Fibroblast of the aortic adventitia (primary cell): Measurements from ENCODE around the gene NLRC5. TPM values are rescaled to one million over a fixed set of nuclear protein-coding genes. Genes with fewer than 3 reads are reported as not detected.
A peak's percentile ranks its signal among the peaks of the same experiment; 100 is the strongest.

Experiments
- DNase-seq: peaks from one replicate; pipeline ENCODE4 v3.0.0-alpha.2; 2010; ENCODE audit warnings: low read depth
- H3K4me3 ChIP-seq: 2 replicates; pipeline ENCODE4 v1.5.1; 2011; ENCODE audit warnings: low read depth, mild to moderate bottlenecking, control low read depth, low read length, moderate library complexity
- total RNA-seq: library from RNA; depleted of rRNA; stranded (reverse); fragments of >200 nt; gene quantifications from 2 replicates; pipeline ENCODE4 v1.2.3, GENCODE V29; 2012; ENCODE audit warnings: low replicate concordance
- TF ChIP-seq, protein P1 (sequence below): IDR thresholded peaks from 2 replicates; pipeline ENCODE4 v1.5.1; 2011; ENCODE audit warnings: mild to moderate bottlenecking, low read length, control low read depth, inconsistent platforms; ENCODE audit not compliant: insufficient read depth

NLRC5 gene, protein sequence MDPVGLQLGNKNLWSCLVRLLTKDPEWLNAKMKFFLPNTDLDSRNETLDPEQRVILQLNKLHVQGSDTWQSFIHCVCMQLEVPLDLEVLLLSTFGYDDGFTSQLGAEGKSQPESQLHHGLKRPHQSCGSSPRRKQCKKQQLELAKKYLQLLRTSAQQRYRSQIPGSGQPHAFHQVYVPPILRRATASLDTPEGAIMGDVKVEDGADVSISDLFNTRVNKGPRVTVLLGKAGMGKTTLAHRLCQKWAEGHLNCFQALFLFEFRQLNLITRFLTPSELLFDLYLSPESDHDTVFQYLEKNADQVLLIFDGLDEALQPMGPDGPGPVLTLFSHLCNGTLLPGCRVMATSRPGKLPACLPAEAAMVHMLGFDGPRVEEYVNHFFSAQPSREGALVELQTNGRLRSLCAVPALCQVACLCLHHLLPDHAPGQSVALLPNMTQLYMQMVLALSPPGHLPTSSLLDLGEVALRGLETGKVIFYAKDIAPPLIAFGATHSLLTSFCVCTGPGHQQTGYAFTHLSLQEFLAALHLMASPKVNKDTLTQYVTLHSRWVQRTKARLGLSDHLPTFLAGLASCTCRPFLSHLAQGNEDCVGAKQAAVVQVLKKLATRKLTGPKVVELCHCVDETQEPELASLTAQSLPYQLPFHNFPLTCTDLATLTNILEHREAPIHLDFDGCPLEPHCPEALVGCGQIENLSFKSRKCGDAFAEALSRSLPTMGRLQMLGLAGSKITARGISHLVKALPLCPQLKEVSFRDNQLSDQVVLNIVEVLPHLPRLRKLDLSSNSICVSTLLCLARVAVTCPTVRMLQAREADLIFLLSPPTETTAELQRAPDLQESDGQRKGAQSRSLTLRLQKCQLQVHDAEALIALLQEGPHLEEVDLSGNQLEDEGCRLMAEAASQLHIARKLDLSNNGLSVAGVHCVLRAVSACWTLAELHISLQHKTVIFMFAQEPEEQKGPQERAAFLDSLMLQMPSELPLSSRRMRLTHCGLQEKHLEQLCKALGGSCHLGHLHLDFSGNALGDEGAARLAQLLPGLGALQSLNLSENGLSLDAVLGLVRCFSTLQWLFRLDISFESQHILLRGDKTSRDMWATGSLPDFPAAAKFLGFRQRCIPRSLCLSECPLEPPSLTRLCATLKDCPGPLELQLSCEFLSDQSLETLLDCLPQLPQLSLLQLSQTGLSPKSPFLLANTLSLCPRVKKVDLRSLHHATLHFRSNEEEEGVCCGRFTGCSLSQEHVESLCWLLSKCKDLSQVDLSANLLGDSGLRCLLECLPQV (N-terminal part only)
- total RNA-seq, result 13.0 and 31.0 TPM in 2 replicates

DNA sequence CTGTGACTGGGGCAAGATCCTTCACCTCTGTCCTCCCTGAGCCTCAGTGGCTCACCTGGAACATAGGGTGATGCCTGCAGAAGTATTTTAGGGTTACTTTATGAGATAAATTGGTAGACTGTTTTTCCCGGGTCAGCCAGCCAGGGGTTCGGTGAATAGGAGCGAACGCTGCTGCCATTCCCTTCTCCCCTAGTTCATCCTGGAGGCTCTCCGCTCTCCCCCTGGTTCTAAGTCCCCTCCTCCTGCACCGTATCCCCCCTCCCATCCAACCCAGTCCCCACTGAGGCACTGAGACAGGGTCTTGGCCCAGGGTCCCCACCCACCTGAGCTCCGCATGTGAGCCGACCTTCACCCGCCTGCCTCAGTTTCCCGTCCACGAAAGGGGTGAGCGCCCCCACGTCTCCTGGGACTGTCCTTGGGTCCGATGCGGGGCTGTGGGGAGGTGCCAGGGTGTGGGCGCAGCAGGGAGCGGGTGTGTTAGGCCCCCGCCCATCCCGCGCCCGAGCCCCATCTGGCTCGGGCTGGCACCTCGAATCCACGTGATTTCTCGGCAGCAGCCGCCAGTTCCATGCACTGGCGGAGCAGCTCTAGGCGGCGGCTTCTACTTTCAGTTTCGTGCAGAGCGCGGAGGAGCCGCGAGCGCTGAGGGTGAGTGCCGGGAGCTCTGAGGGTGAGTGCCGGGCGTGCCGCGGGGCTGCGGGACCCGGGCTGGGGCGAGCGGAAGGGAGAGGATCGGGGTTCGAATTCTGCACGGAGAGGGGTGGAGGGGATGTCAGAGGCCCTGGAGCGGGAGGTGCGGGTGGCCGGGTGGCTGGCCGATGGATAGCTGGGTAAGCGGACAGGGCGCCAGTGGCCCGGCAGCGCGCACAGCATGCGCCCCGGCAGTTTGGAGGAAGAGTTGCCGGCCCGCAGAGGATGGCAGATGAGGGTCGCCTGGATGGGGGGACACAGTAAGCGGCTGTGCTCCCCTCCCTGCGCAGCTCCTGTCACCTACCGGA is at the start of gene NLRC5:
Gene NLRC5, plus strand, starts transcription at position 610 of the 998 bp plus-strand sequence. CDS start 31,156 bp downstream, outside the sequence.
- TF ChIP-seq, protein P1, sequence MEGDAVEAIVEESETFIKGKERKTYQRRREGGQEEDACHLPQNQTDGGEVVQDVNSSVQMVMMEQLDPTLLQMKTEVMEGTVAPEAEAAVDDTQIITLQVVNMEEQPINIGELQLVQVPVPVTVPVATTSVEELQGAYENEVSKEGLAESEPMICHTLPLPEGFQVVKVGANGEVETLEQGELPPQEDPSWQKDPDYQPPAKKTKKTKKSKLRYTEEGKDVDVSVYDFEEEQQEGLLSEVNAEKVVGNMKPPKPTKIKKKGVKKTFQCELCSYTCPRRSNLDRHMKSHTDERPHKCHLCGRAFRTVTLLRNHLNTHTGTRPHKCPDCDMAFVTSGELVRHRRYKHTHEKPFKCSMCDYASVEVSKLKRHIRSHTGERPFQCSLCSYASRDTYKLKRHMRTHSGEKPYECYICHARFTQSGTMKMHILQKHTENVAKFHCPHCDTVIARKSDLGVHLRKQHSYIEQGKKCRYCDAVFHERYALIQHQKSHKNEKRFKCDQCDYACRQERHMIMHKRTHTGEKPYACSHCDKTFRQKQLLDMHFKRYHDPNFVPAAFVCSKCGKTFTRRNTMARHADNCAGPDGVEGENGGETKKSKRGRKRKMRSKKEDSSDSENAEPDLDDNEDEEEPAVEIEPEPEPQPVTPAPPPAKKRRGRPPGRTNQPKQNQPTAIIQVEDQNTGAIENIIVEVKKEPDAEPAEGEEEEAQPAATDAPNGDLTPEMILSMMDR, result no peak
- peak within 1 kb of the TSS; percentile 84 for H3K4me3 ChIP-seq
- DNase-seq, result peak; percentile 81

DNA sequence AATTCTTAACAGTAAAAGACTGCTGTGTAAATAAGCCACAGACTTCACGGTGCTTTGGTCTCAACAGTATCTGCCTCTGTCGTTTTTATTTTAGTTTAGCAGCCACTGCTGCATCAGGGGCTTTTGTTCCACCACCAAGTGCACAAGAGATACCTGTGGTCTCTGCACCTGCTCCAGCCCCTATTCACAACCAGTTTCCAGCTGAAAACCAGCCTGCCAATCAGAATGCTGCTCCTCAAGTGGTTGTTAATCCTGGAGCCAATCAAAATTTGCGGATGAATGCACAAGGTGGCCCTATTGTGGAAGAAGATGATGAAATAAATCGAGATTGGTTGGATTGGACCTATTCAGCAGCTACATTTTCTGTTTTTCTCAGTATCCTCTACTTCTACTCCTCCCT is 49.6 kb upstream of the NLRC5 start:
- DNase-seq, result no peak
- TF ChIP-seq, protein P1, result no peak
- no peak overlapping the region for H3K4me3 ChIP-seq

DNA sequence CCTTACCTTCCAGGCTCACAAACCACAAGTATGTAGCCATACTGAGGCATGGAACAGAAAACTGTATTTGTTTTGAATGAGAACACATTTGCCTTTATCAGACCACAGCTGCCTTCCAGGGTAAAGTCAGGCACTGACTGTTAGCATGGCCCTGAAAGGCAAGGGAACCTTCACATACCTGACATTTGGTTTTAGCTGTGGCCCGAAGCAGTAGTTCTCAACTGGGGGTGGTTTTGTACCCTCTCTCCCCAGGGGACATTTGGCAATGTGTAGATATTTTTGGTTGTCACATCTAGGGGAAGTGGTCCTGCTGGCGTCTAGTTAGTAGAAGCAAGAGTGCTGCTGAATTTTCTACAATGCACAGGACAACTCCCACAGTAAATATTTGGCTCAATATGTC is 48.3 kb upstream of the NLRC5 start:
- no peak overlapping the region for H3K4me3 ChIP-seq
- TF ChIP-seq, protein P1, result no peak
- no peak for DNase-seq

DNA sequence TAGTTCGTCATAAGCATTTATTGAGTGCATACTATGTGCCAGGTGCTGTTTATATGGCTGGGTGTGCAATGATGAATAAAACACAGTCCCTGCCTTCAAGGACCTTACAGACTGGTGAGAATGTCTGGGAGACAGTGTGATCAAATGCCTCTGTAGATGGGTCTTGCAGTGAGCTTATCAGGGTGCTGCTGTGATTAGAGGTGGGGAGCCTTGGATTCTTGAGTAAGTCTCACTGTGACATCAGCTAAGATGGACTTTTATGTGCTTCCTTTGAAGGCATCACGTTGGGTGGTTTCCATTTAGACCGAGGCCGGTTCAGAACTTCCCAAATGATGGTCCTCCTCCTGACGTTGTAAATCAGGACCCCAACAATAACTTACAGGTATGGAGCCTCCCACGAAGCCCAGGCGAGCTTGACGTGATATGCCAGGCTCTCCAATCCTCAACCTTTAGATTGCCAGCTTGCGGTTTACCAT is 47.5 kb upstream of the NLRC5 start:
- no peak overlapping the region for H3K4me3 ChIP-seq
- TF ChIP-seq, protein P1, result no peak
- DNase-seq, result no peak

DNA sequence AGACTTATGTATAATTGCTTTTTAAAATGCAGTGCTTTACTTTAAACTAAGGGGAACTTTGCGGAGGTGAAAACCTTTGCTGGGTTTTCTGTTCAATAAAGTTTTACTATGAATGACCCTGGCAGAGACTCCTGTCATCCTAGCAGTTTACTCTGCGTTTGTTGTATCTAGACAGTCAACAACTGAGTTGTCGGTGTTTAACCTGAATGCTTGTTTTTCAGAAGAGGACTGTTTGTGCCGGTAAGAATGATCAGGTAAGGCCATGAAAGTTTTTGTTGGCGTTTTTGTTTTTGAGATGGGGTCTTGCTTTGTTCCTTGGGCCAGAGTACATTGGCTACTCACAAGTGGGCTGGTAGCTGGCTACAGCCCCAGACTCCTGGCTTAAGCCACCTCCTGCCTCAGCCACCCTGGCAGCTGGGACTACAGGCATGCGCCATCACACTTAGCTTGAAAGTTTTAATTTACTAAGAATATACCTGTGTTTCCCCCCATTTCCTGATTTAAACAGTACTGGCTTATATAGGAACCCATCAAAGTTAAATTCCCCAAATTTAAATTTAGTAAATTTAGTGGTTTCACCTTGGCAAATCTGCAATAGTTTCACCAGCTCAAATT is 45.5 kb upstream of the NLRC5 start:
- TF ChIP-seq, protein P1, result no peak
- no peak overlapping the region for H3K4me3 ChIP-seq
- no peak for DNase-seq
